Vagina (tissue), 2 donors: ENCODE results near the gene GNA15. TPM values are rescaled to one million over a fixed set of nuclear protein-coding genes. Genes with fewer than 3 reads are reported as not detected.

Experiments used
- DNase-seq, 2 donors: peaks; one replicate each; pipeline ENCODE4 v3.0.0-alpha.2; 2017; ENCODE audit errors: extremely low spot score in 2 of 2
- H3K27ac ChIP-seq: fragments of 200-600 bp; sonication (generic); one replicate; pipeline ENCODE4 v1.5.1; 2019
- H3K27me3 ChIP-seq: fragments of 200-600 bp; sonication (generic); one replicate; pipeline ENCODE4 v1.5.1; 2019
- H3K36me3 ChIP-seq, 2 donors: fragments of 200-600 bp; sonication (generic); one replicate each; pipeline ENCODE4 v1.5.1; 2017 to 2019
- H3K4me1 ChIP-seq: fragments of 200-600 bp; sonication (generic); one replicate; pipeline ENCODE4 v1.5.1; 2019
- H3K4me3 ChIP-seq, 2 donors: fragments of 200-600 bp; sonication (generic); 1 replicate in 1 of 2; 2 replicates in 1 of 2; pipeline ENCODE4 v1.5.1; 2016 to 2019
- H3K9me3 ChIP-seq: fragments of 200-600 bp; sonication (generic); one replicate; pipeline ENCODE4 v1.5.1; 2019
- POLR2A ChIP-seq, 2 donors: fragments of 450-650 bp; IDR thresholded peaks; one replicate each; pipeline ENCODE4 v1.6.1; 2017; ENCODE audit warnings: antibody characterized with exemption in 2 of 2, mild to moderate bottlenecking in 2 of 2, moderate library complexity in 2 of 2
- POLR2AphosphoS5 ChIP-seq, 2 donors: sonication (generic); formaldehyde crosslinking; IDR thresholded peaks; one replicate each; pipeline ENCODE4 v1.9.0; 2017; ENCODE audit warnings: antibody characterized with exemption in 2 of 2, mild to moderate bottlenecking in 2 of 2, low read depth in 1 of 2; ENCODE audit not compliant: insufficient read depth in 1 of 2
- intact Hi-C: fragments of 100-400 bp; cut with DNase I; formaldehyde crosslinking; loops from one replicate; pipeline ENCODE4 v1.15.1; 2023
- total RNA-seq: library from RNA; depleted of rRNA; stranded (reverse); fragments of >200 nt; gene quantifications from one replicate; pipeline ENCODE4 v1.2.3, GENCODE V29; 2016
- TF ChIP-seq, protein P1 (sequence below), 3 experiments: fragments of 450-650 bp in 2 of 3; fragments of 200-600 bp in 1 of 3; sonication (generic) in 1 of 3; IDR thresholded peaks; one replicate each; pipeline ENCODE4 v1.5.1; 2017 to 2019; ENCODE audit warnings: antibody characterized with exemption in 3 of 3, mild to moderate bottlenecking in 2 of 3, moderate library complexity in 2 of 3

Gene GNA15
- total RNA-seq, 1 donor from 2014 or later, result 28.2 TPM

DNA sequence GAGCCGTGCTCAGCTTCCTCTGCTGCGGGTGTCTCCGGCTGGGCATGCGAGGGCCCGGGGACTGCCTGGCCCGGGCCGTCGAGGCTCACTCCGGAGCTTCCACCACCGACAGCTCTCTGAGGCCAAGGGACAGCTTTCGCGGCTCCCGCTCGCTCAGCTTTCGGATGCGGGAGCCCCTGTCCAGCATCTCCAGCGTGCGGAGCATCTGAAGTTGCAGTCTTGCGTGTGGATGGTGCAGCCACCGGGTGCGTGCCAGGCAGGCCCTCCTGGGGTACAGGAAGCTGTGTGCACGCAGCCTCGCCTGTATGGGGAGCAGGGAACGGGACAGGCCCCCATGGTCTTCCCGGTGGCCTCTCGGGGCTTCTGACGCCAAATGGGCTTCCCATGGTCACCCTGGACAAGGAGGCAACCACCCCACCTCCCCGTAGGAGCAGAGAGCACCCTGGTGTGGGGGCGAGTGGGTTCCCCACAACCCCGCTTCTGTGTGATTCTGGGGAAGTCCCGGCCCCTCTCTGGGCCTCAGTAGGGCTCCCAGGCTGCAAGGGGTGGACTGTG lies 44.0 kb downstream of the GNA15 start:
- intact Hi-C loops, result no loop called here
- TF ChIP-seq, protein P1, sequence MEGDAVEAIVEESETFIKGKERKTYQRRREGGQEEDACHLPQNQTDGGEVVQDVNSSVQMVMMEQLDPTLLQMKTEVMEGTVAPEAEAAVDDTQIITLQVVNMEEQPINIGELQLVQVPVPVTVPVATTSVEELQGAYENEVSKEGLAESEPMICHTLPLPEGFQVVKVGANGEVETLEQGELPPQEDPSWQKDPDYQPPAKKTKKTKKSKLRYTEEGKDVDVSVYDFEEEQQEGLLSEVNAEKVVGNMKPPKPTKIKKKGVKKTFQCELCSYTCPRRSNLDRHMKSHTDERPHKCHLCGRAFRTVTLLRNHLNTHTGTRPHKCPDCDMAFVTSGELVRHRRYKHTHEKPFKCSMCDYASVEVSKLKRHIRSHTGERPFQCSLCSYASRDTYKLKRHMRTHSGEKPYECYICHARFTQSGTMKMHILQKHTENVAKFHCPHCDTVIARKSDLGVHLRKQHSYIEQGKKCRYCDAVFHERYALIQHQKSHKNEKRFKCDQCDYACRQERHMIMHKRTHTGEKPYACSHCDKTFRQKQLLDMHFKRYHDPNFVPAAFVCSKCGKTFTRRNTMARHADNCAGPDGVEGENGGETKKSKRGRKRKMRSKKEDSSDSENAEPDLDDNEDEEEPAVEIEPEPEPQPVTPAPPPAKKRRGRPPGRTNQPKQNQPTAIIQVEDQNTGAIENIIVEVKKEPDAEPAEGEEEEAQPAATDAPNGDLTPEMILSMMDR (IDR thresholded peaks at IDR 0.05), result no peak
- TF ChIP-seq POLR2A (IDR thresholded peaks at IDR 0.05) (no peak), POLR2AphosphoS5 (IDR thresholded peaks at IDR 0.05; ENCODE audit: insufficient read depth in 1 of 2, low read depth in 1 of 2) (no peak)
- peak overlapping the region; percentile 9 to 30 for H3K4me3 ChIP-seq
- no peaks in the 10 kb centered on the region for H3K9me3 ChIP-seq
- H3K27me3 ChIP-seq, result no peaks in the 10 kb centered on the region
- H3K27ac ChIP-seq, result peak overlapping the region; percentile 4
- no peaks in the 10 kb centered on the region for H3K36me3 ChIP-seq
- no peak for DNase-seq
- peaks cover 26% of the 10 kb centered on the region for H3K4me1 ChIP-seq

DNA sequence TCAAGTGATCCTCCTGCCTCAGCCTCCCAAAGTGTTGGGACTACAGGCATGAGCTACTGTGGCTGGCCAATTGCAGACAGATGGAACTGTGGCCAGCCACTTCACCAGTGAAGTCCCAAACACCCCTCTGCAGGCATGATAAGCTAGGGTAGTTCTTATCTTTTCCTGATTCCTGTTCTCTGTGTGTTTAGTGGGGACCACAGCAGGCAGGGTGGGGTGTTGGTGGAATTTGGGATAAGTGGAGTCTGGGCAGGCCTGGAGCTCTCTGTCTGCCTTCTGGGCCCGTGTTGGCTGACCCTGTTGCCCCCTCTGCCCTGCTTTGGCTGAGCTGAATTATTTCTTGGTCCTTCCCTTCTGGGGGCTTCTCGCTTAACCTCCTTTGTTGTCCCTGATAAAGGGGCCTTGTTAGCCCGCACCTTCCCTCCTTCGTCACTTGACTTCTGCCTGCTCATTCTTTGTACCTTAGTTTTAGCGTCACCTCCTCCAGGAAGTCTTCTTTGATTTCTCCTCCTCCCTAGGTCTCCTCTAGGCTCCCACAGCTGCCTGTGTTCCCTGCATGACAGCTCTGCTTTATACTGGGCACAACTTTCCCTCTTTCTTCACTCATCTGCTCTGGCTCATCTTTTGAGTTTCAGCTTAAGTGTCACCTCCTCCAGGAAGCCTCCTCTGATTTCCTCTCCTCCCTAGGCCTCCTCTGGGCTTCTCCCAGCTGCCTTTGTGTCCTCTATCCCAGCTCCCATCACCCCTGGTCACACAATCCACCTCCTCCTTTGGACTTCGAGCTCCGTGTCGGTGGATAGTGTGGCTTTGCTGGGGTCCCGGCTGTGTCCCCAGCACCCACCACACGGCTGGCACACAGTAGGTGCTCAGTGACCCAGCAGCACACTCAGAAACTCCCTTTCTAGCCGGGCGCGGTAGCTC lies 48.1 kb downstream of the GNA15 start:
- Histone ChIP-seq H3K36me3 (peaks cover 0 to 4% of the 10 kb centered on the region in 2 donors), H3K27me3 (no peaks in the 10 kb centered on the region), H3K4me1 (peaks cover 31% of the 10 kb centered on the region), H3K4me3 (no peak overlapping the region), H3K27ac (no peak overlapping the region), H3K9me3 (no peaks in the 10 kb centered on the region)
- TF ChIP-seq POLR2AphosphoS5 (IDR thresholded peaks at IDR 0.05; ENCODE audit: insufficient read depth in 1 of 2, low read depth in 1 of 2), result no peak
- TF ChIP-seq POLR2A (IDR thresholded peaks at IDR 0.05), result no peak
- TF ChIP-seq, protein P1 (IDR thresholded peaks at IDR 0.05), result no peak
- intact Hi-C loops, result no loop called here
- DNase-seq, result no peak

DNA sequence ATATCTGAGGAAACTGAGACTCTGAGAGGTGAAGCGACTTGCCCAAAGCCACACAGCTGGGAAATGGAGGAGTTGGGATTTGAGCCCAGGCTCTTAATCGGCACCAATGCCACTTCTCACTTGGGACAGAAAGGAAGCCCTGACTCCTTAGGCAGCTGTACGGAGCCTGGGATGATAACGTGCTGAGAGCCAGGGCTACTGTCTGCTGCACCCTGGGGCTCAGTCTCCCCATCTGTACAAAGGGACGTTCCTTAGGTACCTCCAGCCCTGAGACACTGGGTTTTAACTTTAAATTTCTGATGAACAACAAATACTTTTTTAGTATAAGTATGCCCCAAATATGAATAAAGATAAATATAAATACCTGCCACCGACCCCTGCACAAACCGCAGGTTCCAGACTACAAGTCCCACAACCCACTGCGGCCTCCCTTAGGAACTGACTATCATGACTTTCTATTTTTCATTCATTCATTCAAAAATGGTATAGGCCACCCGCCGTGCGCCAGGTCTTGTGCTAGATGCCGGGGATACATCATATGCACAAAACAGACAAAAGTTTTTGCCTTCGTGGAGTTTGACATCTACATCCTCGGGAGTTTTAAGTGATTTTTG lies 49.1 kb downstream of the GNA15 start:
- Histone ChIP-seq H3K27ac (peak overlapping the region; percentile 86), H3K4me3 (peak overlapping the region; percentile 76 to 100), H3K9me3 (no peaks in the 10 kb centered on the region), H3K4me1 (peaks cover 37% of the 10 kb centered on the region), H3K36me3 (peaks cover 0 to 10% of the 10 kb centered on the region in 2 donors), H3K27me3 (no peaks in the 10 kb centered on the region)
- no peak for DNase-seq
- intact Hi-C loops, result no loop called here
- no peak for TF ChIP-seq POLR2A (IDR thresholded peaks at IDR 0.05)
- TF ChIP-seq, protein P1 (IDR thresholded peaks at IDR 0.05), result peak in 1 of 3 experiments; percentile 8

DNA sequence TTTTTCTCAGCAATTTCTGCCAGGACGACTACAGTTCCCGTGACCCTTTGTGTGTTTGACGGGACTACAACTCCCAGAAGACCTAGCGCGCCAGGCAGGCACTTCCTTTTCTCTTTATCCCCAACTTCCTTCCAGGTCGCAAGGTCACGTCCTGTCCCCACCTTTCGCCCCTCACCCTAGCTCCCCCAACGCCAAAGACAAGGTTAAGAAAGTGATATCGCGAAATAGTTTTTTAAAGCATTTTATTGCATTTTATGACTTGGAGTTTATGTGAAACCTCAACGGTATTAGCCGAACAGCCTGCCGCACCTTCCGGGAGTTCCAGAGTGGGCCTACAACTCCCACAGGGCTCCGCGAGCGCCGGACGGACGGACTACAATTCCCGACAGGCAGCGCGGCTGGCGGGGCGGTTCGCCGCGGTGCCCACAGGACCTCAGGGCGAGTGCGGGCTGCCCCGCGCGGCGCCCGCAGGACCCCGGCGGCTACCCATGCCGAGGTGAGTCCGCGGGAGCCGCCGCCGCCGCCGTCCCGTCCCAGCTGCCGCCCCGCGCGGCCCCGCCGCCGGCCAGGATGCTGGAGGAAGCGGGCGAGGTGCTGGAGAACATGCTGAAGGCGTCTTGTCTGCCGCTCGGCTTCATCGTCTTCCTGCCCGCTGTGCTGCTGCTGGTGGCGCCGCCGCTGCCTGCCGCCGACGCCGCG lies 49.8 kb downstream of the GNA15 start, which contains the start of gene NCLN:
Gene NCLN (plus strand): TSS at position 470 of the 699 bp plus-strand sequence. CDS start 101 bp downstream, at position 571.
- peaks cover 0 to 10% of the 10 kb centered on the region in 2 donors for H3K36me3 ChIP-seq
- DNase-seq, result peak in 1 of 2 donors; percentile 96
- H3K4me3 ChIP-seq, result peak within 1 kb of the TSS; percentile 76 to 100
- H3K4me1 ChIP-seq, result peaks cover 37% of the 10 kb centered on the region
- H3K27me3 ChIP-seq, result no peaks in the 10 kb centered on the region
- H3K27ac ChIP-seq, result peak within 1 kb of the TSS; percentile 86
- TF ChIP-seq POLR2A (IDR thresholded peaks at IDR 0.05), result peak in 1 of 2 donors; percentile 29
- TF ChIP-seq, protein P1 (IDR thresholded peaks at IDR 0.05), result no peak
- peak; percentile 77 to 95 for TF ChIP-seq POLR2AphosphoS5 (IDR thresholded peaks at IDR 0.05; ENCODE audit: insufficient read depth in 1 of 2, low read depth in 1 of 2)
- intact Hi-C loops, result no loop called here
- no peaks in the 10 kb centered on the region for H3K9me3 ChIP-seq
